Mesothelial cell of epicardium (in vitro differentiated cells): ENCODE results near the gene CPT1A. TPM values are rescaled to one million over a fixed set of nuclear protein-coding genes. Genes with fewer than 3 reads are reported as not detected.

ENCODE experiments used
- DNase-seq, 2 experiments: peaks; one replicate each; pipeline ENCODE4 v3.0.0; 2021; ENCODE audit warnings: low spot score in 2 of 2; ENCODE audit not compliant: unreplicated experiment in 2 of 2
- H3K27ac Mint-ChIP-seq: 2 replicates; pipeline ENCODE4 v1.8.0; 2021; ENCODE audit warnings: mixed read lengths
- H3K27me3 Mint-ChIP-seq: 2 replicates; pipeline ENCODE4 v1.8.0; 2021; ENCODE audit warnings: low read depth, mixed read lengths
- H3K36me3 Mint-ChIP-seq: 2 replicates; pipeline ENCODE4 v1.8.0; 2021; ENCODE audit warnings: mixed read lengths
- H3K4me1 Mint-ChIP-seq: 2 replicates; pipeline ENCODE4 v1.8.0; 2021; ENCODE audit warnings: mixed read lengths
- H3K4me3 Mint-ChIP-seq: 2 replicates; pipeline ENCODE4 v1.8.0; 2021; ENCODE audit warnings: mild to moderate bottlenecking, moderate library complexity, mixed read lengths
- H3K9me3 Mint-ChIP-seq: 2 replicates; pipeline ENCODE4 v1.8.0; 2021; ENCODE audit warnings: mixed read lengths
- total RNA-seq: library from RNA; stranded (reverse); gene quantifications from 3 replicates; pipeline ENCODE4 v1.2.1, GENCODE V29; 2021
- TF ChIP-seq, protein P1 (sequence below): fragments of 200-600 bp; sonication (generic); IDR thresholded peaks from one replicate; pipeline ENCODE4 v1.5.0; 2021; ENCODE audit warnings: antibody characterized with exemption; ENCODE audit not compliant: unreplicated experiment

Gene CPT1A
- total RNA-seq, 1 donor from 2014 or later: 2.6 TPM

DNA sequence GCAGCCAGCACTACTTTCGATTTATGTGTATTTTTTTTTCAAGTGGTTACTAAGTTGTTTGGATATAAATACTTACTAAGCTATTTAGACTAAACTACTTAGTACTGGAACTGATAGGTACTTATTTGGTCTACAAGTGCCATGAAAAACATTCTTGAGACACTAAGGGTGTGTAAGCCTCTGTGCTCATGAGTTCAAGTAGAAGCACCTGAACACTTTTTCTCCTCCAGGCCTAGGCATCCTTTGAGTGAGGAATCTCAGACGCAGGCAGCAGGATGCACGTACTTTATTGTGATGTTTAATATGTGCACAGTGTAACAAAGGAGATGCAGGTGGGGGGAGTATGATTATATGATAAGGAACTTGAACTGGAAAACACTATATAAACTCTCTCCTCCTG is 98.2 kb downstream of the CPT1A start:
- peaks cover 17% of the 10 kb centered on the region for H3K36me3 Mint-ChIP-seq
- H3K4me3 Mint-ChIP-seq: no peak overlapping the region
- no peak overlapping the region for H3K27ac Mint-ChIP-seq
- H3K4me1 Mint-ChIP-seq: peaks cover 3% of the 10 kb centered on the region
- no peak for DNase-seq
- H3K27me3 Mint-ChIP-seq: no peaks in the 10 kb centered on the region
- no peaks in the 10 kb centered on the region for H3K9me3 Mint-ChIP-seq
- TF ChIP-seq, protein P1, sequence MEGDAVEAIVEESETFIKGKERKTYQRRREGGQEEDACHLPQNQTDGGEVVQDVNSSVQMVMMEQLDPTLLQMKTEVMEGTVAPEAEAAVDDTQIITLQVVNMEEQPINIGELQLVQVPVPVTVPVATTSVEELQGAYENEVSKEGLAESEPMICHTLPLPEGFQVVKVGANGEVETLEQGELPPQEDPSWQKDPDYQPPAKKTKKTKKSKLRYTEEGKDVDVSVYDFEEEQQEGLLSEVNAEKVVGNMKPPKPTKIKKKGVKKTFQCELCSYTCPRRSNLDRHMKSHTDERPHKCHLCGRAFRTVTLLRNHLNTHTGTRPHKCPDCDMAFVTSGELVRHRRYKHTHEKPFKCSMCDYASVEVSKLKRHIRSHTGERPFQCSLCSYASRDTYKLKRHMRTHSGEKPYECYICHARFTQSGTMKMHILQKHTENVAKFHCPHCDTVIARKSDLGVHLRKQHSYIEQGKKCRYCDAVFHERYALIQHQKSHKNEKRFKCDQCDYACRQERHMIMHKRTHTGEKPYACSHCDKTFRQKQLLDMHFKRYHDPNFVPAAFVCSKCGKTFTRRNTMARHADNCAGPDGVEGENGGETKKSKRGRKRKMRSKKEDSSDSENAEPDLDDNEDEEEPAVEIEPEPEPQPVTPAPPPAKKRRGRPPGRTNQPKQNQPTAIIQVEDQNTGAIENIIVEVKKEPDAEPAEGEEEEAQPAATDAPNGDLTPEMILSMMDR: no peak

DNA sequence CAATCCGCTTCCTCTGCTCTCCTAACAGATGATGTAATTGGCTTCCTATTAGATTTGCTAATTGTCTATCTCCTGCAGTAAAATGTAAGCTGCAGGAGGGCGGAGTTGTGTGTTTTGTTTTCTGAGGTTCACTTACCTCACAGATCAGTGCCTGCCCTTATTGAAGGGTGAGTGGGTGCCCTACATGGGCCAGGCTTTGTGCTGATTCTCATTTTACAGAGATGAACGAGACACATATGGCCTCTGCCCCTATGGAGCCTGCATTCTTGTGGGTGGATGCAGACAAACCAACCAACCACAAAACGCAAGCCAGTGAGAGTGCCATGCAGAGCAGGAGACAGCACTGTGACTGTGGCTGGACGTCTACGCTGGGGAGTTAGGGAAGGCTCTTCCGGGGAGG is 100.3 kb downstream of the CPT1A start:
- TF ChIP-seq, protein P1: no peak
- Mint-ChIP-seq H3K4me3 (no peak overlapping the region), H3K4me1 (no peaks in the 10 kb centered on the region), H3K36me3 (peaks cover 14% of the 10 kb centered on the region), H3K27me3 (no peaks in the 10 kb centered on the region), H3K27ac (no peak overlapping the region), H3K9me3 (no peaks in the 10 kb centered on the region)
- no peak for DNase-seq

DNA sequence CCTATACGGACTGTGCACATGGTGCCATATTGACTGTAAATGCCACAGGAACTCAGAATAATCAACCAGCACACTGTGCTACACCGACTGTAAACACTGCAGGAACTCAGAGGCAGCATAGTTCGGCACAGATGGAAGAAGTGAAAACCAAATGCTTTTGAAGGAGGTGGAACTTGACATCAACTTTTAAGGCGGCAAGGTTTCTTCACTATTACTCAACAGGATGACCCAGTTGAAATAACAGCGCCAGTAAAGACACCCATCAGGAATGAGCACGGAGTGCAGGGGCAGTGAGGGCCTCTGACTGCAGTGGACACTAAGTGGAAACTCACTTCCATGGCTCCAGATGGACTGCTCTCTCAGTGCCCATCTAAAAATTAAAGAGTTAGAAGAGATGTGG is 106.1 kb downstream of the CPT1A start:
- H3K27me3 Mint-ChIP-seq: no peaks in the 10 kb centered on the region

DNA sequence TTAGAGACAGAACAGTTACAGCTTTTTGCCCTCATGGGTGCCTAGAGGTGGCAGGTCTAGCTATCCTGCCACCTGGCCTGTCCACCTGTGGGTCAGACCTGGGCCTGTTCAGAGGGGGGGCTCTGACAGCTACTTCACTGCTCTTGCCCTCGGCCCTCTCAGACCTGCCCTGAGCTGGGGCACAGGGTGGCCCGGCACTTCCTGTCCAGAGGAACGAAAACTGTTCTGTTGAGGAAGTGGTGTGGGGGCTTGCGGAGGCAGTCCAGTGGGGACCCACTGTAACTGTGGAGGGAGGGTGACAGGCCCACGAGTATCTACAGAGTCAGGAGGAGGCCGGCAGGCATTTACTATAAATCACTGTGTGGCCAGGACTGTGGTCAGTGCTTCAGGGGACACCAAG is 106.6 kb downstream of the CPT1A start:
- Mint-ChIP-seq H3K4me3 (no peak overlapping the region), H3K4me1 (no peaks in the 10 kb centered on the region), H3K27ac (no peak overlapping the region), H3K36me3 (no peaks in the 10 kb centered on the region), H3K9me3 (no peaks in the 10 kb centered on the region), H3K27me3 (no peaks in the 10 kb centered on the region)
- TF ChIP-seq, protein P1: no peak
- DNase-seq: no peak

More for the DNA sequence above, 106.1 kb downstream of the CPT1A start:
- Mint-ChIP-seq H3K4me1 (no peaks in the 10 kb centered on the region), H3K27ac (no peak overlapping the region), H3K9me3 (no peaks in the 10 kb centered on the region), H3K4me3 (no peak overlapping the region), H3K36me3 (no peaks in the 10 kb centered on the region)
- DNase-seq: no peak
- TF ChIP-seq, protein P1: no peak

DNA sequence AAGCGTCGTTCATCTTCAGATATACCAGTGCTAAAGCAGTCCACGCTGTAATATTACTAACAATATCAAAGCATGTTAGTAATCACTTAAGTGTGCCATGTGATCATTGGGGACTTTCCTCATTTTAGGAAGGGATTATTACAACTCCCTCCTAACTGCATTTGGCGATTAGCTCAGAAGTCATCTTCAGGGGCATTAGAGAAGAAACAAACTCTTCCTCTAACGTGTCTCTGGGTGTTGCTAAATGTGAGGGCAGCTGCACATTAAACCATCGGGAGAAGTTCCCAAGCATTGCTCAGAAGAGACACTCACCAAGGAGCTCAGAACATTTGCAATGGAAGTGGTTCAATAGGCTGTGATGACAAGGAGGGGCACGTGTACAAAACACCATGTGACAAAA is 107.6 kb downstream of the CPT1A start:
- no peaks in the 10 kb centered on the region for H3K4me1 Mint-ChIP-seq
- DNase-seq: no peak
- no peaks in the 10 kb centered on the region for H3K36me3 Mint-ChIP-seq
- TF ChIP-seq, protein P1: no peak
- H3K4me3 Mint-ChIP-seq: no peak overlapping the region
- H3K27me3 Mint-ChIP-seq: no peaks in the 10 kb centered on the region
- H3K27ac Mint-ChIP-seq: no peak overlapping the region
- H3K9me3 Mint-ChIP-seq: no peaks in the 10 kb centered on the region

DNA sequence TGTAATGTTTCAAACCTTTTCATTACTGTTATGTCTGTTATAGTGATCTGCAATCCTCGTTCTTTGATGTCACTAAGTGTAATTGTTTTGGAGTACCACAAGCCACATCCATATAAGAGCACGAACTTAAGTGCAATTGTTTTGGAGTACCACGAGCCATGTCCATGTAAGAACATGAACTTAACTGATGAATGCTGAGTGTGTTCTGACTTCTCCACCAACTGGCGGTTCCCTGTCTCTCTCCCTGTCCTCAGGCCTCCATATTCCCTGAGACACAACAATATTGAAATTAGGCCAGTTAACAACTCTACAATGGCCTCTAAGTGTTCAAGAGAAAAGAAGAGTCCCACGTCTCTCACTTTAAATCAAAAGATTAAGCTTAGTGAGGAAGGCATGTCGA is 113.9 kb downstream of the CPT1A start:
- H3K27me3 Mint-ChIP-seq: peaks cover 4% of the 10 kb centered on the region
- H3K9me3 Mint-ChIP-seq: no peaks in the 10 kb centered on the region
- no peak overlapping the region for H3K4me3 Mint-ChIP-seq
- no peaks in the 10 kb centered on the region for H3K36me3 Mint-ChIP-seq
- no peak overlapping the region for H3K27ac Mint-ChIP-seq
- no peak for DNase-seq
- TF ChIP-seq, protein P1: no peak
- H3K4me1 Mint-ChIP-seq: no peaks in the 10 kb centered on the region
